ENCODE measurements around the gene DPEP3.
"Not testable (repeated sequence)": the region's sequence is repeated elsewhere in the genome, so short reads cannot be mapped to it uniquely, and the experiment has no call there.

DPEP3 gene

GRCh38 chr16:67979955-67980678 lies at the start of gene DPEP3:
Gene DPEP3, minus strand, starts transcription at chr16:67980499. Its CDS starts 119 bp downstream, at chr16:67980380.
- no peak for DNase-seq

GRCh38 chr16:68028996-68029395 lies 48.7 kb upstream of the DPEP3 start:
- DNase-seq: no peak

- peak; percentile 96 for DNase-seq
Observed at GRCh38 chr16:68022728-68023537, 42.6 kb upstream of the DPEP3 start, which contains the start of the genes DDX28 and DUS2. Gene DDX28, minus strand, starts transcription at chr16:68023232. Its CDS starts 30 bp downstream, at chr16:68023202. Gene DUS2, plus strand, starts transcription at chr16:68023284. Its CDS starts 14,740 bp downstream, at chr16:68038024.

GRCh38 chr16:68022278-68022727 lies 42.0 kb upstream of the DPEP3 start:
- no peak for DNase-seq

GRCh38 chr16:68021490-68021889 lies 41.2 kb upstream of the DPEP3 start:
- DNase-seq: no peak

- no peak for DNase-seq
Observed at GRCh38 chr16:68019167-68019680, 38.9 kb upstream of the DPEP3 start.

GRCh38 chr16:68015681-68016080 lies 35.4 kb upstream of the DPEP3 start, which contains the start of gene DPEP2NB:
Gene DPEP2NB, minus strand, starts transcription at chr16:68015911. Its CDS starts 141 bp downstream, at chr16:68015770.
- DNase-seq: no peak

GRCh38 chr16:68013440-68013839 lies 33.1 kb upstream of the DPEP3 start:
- DNase-seq: no peak

GRCh38 chr16:68009872-68010271 lies 29.6 kb upstream of the DPEP3 start:
- not testable (repeated sequence) for DNase-seq

GRCh38 chr16:68009157-68009735 lies 28.9 kb upstream of the DPEP3 start:
- DNase-seq: no peak

- peak; percentile 36 for DNase-seq
Observed at GRCh38 chr16:68005786-68006286, 25.5 kb upstream of the DPEP3 start.

GRCh38 chr16:68005211-68005610 lies 24.9 kb upstream of the DPEP3 start:
- DNase-seq: no peak

GRCh38 chr16:68003031-68003430 lies 22.7 kb upstream of the DPEP3 start:
- no peak for DNase-seq

- no peak for DNase-seq
Observed at GRCh38 chr16:68000450-68000849, 20.2 kb upstream of the DPEP3 start.

- DNase-seq: no peak
Observed at GRCh38 chr16:67999985-68000384, 19.7 kb upstream of the DPEP3 start.

- DNase-seq: not testable (repeated sequence)
Observed at GRCh38 chr16:67998779-67999688, 18.7 kb upstream of the DPEP3 start, which contains the start of gene DPEP2. Gene DPEP2, minus strand, starts transcription at chr16:67999484. Its CDS starts 6,272 bp downstream, at chr16:67993212.

- not testable (repeated sequence) for DNase-seq
Observed at GRCh38 chr16:67998231-67998778, 18.0 kb upstream of the DPEP3 start.

- DNase-seq: no peak
Observed at GRCh38 chr16:67996666-67997065, 16.4 kb upstream of the DPEP3 start.

- DNase-seq: no peak
Observed at GRCh38 chr16:67995423-67995822, 15.1 kb upstream of the DPEP3 start.

- DNase-seq: not testable (repeated sequence)
Observed at GRCh38 chr16:67994040-67994408, 13.7 kb upstream of the DPEP3 start.
